NCI-H2107 (cell line): ENCODE measurements around the gene ACTMAP.
"Not testable (repeated sequence)": the region's sequence is repeated elsewhere in the genome, so short reads cannot be mapped to it uniquely, and the experiment has no call there.

Source experiments
- DNase-seq: peaks from one replicate; lab custom pipeline; 2025; lab: John Stamatoyannopoulos, UW

ACTMAP gene

GRCh38 chr19:40775632-40776022 lies 25.4 kb upstream of the ACTMAP start:
- no peak for DNase-seq

- DNase-seq: no peak
Observed at GRCh38 chr19:40774916-40775631, 24.8 kb upstream of the ACTMAP start, which contains the start of gene MIA. Gene MIA, plus strand, starts transcription at chr19:40775521. Its CDS starts 22 bp downstream, at chr19:40775543.

GRCh38 chr19:40771101-40771862 lies 21.0 kb upstream of the ACTMAP start:
- DNase-seq: not testable (repeated sequence)

GRCh38 chr19:40768869-40769268 lies 18.6 kb upstream of the ACTMAP start:
- no peak for DNase-seq

GRCh38 chr19:40766385-40766784 lies 16.1 kb upstream of the ACTMAP start:
- not testable (repeated sequence) for DNase-seq

GRCh38 chr19:40763963-40764362 lies 13.7 kb upstream of the ACTMAP start:
- DNase-seq: no peak

- no peak for DNase-seq
Observed at GRCh38 chr19:40763526-40763925, 13.2 kb upstream of the ACTMAP start.

GRCh38 chr19:40762754-40763470 lies 12.6 kb upstream of the ACTMAP start:
- no peak for DNase-seq

- DNase-seq: no peak
Observed at GRCh38 chr19:40759352-40759751, 9.1 kb upstream of the ACTMAP start.

GRCh38 chr19:40758491-40758890 lies 8.2 kb upstream of the ACTMAP start:
- DNase-seq: no peak

GRCh38 chr19:40756502-40757110 lies 6.3 kb upstream of the ACTMAP start:
- no peak for DNase-seq

GRCh38 chr19:40755791-40756190 lies 5.5 kb upstream of the ACTMAP start:
- DNase-seq: no peak

- DNase-seq: no peak
Observed at GRCh38 chr19:40755248-40755624, 5.0 kb upstream of the ACTMAP start.

GRCh38 chr19:40754611-40755247 lies 4.5 kb upstream of the ACTMAP start:
- DNase-seq: no peak

GRCh38 chr19:40752257-40752781 lies 2.0 kb upstream of the ACTMAP start:
- DNase-seq: no peak

- peak; percentile 97 for DNase-seq
Observed at GRCh38 chr19:40750874-40751537, 729 bp upstream of the ACTMAP start, which contains the start of gene SNRPA. Gene SNRPA, plus strand, starts transcription at chr19:40751203. Its CDS starts 206 bp downstream, at chr19:40751409.

GRCh38 chr19:40747536-40747935 lies 2.7 kb downstream of the ACTMAP start:
- no peak for DNase-seq

- no peak for DNase-seq
Observed at GRCh38 chr19:40745402-40745780, 4.9 kb downstream of the ACTMAP start.

- no peak for DNase-seq
Observed at GRCh38 chr19:40744554-40745401, 5.5 kb downstream of the ACTMAP start.

- DNase-seq: no peak
Observed at GRCh38 chr19:40743926-40744325, 6.4 kb downstream of the ACTMAP start.
